H1 (cell line): ENCODE measurements around the gene MAP1LC3A. TPM values are rescaled to one million over a fixed set of nuclear protein-coding genes. Genes with fewer than 3 reads are reported as not detected.

Experiments
- CBX8 ChIP-seq: fragments of 300-800, 300-1000 bp; sonication (generic); IDR thresholded peaks from 2 replicates; pipeline ENCODE4 v1.7.1; 2016; ENCODE audit warnings: low read depth, low read length, borderline replicate concordance
- CHD7 ChIP-seq: fragments of 300-600 bp; sonication (generic); IDR thresholded peaks from 2 replicates; pipeline ENCODE4 v1.7.1; 2012; ENCODE audit warnings: low read length, moderate library complexity, mild to moderate bottlenecking, inconsistent platforms; ENCODE audit not compliant: insufficient replicate concordance
- CTBP2 ChIP-seq: IDR thresholded peaks from 2 replicates; pipeline ENCODE4 v1.7.0; 2011; ENCODE audit warnings: borderline replicate concordance, mild to moderate bottlenecking, moderate library complexity, mixed read lengths, low read length; ENCODE audit not compliant: insufficient read depth, insufficient read length
- E2F6 ChIP-seq: IDR thresholded peaks from 2 replicates; pipeline ENCODE4 v1.6.1; 2012; ENCODE audit warnings: inconsistent platforms
- EZH2 ChIP-seq: fragments of 200-600 bp; sonication (generic); IDR thresholded peaks from 2 replicates; pipeline ENCODE4 v1.7.1; 2012; ENCODE audit warnings: low read depth, mild to moderate bottlenecking, moderate library complexity, low read length, inconsistent platforms; ENCODE audit not compliant: severe bottlenecking
- GABPA ChIP-seq: IDR thresholded peaks from 2 replicates; pipeline ENCODE4 v1.6.1; 2011; ENCODE audit warnings: mild to moderate bottlenecking, low read length, moderate library complexity, borderline replicate concordance; ENCODE audit not compliant: insufficient read depth
- GTF2F1 ChIP-seq: IDR thresholded peaks from 2 replicates; pipeline ENCODE4 v1.6.1; 2012; ENCODE audit warnings: low read depth, low read length, improper control_type of control experiment, borderline replicate concordance
- HDAC6 ChIP-seq: IDR thresholded peaks from one replicate; pipeline ENCODE4 v1.7.1; 2012; ENCODE audit warnings: low read depth, mild to moderate bottlenecking, inconsistent platforms, low read length, moderate library complexity
- SP1 ChIP-seq: IDR thresholded peaks from 2 replicates; pipeline ENCODE4 v1.6.1; 2011; ENCODE audit warnings: low read depth, low read length
- SRF ChIP-seq: IDR thresholded peaks from 2 replicates; pipeline ENCODE4 v1.6.1; 2011; ENCODE audit warnings: mild to moderate bottlenecking, low read depth, low read length, moderate library complexity
- SUZ12 ChIP-seq: fragments of 200-600 bp; sonication (generic); IDR thresholded peaks from 2 replicates; pipeline ENCODE4 v1.6.1; 2012; ENCODE audit warnings: mild to moderate bottlenecking, inconsistent platforms, low read length, moderate library complexity, mixed read lengths
- polyA plus RNA-seq, 7 experiments: library from polyadenylated mRNA; depleted of rRNA in 3 of 7; stranded (reverse) in 5 of 7; unstranded in 2 of 7; fragments of >200 nt in 5 of 7; fragments of 200-250 nt in 2 of 7; gene quantifications; 1 replicate in 5 of 7; 2 replicates in 1 of 7; 4 replicates in 1 of 7; pipeline versions ENCODE4 v1.2.1 to v1.2.3, GENCODE V29; 2011 to 2013; ENCODE audit warnings: missing spikeins in 2 of 7, mixed read lengths in 2 of 7
- total RNA-seq: library from RNA; stranded (reverse); fragmentation: NEBNext Ultra II Directional; extraction: Animal tissue kit (Norgen Biotek cat#: 25700); gene quantifications from 2 replicates; pipeline ENCODE4 v1.2.1, GENCODE V29; 2021

The MAP1LC3A gene
- total and polyA plus RNA-seq, 2 of the 8 experiments (the other 6 are each of a cell fraction or from before 2014, with no cell fraction given): 5.0 to 6.1 TPM

GRCh38 chr20:34560614-34561013 lies 2.1 kb downstream of the MAP1LC3A start (continued):
- TF ChIP-seq CHD7: no peak
- TF ChIP-seq E2F6: no peak
- TF ChIP-seq CTBP2: no peak
- TF ChIP-seq HDAC6: no peak
- no peak for TF ChIP-seq SUZ12
- TF ChIP-seq CBX8: no peak
- no peak for TF ChIP-seq EZH2
- no peak for TF ChIP-seq GABPA
- no peak for TF ChIP-seq GTF2F1
- no peak for TF ChIP-seq SRF
- no peak for TF ChIP-seq SP1
